Subcutaneous abdominal adipose tissue (tissue), 5 donors: ENCODE measurements around the gene GABBR2.
"Not testable (repeated sequence)": the region's sequence is repeated elsewhere in the genome, so short reads cannot be mapped to it uniquely, and the experiment has no call there.

ENCODE experiments used
- H3K27ac ChIP-seq: one replicate; pipeline ENCODE4 v1.7.0; 2013; ENCODE audit warnings: low read depth, mild to moderate bottlenecking, inconsistent platforms, low read length, moderate library complexity
- H3K27me3 ChIP-seq, 5 donors: one replicate each; pipeline ENCODE4 v1.7.0; 2013; ENCODE audit warnings: low read length in 5 of 5, inconsistent platforms in 1 of 5; ENCODE audit not compliant: control insufficient read depth in 5 of 5, insufficient read depth in 4 of 5
- H3K36me3 ChIP-seq, 5 donors: one replicate each; pipeline ENCODE4 v1.7.0; 2013; ENCODE audit warnings: low read length in 5 of 5; ENCODE audit not compliant: control insufficient read depth in 5 of 5, insufficient read depth in 5 of 5
- H3K4me1 ChIP-seq, 5 donors: one replicate each; pipeline ENCODE4 v1.7.0; 2013; ENCODE audit warnings: low read length in 5 of 5, mild to moderate bottlenecking in 3 of 5, moderate library complexity in 1 of 5; ENCODE audit not compliant: control insufficient read depth in 5 of 5, insufficient read depth in 5 of 5
- H3K4me3 ChIP-seq, 5 donors: one replicate each; pipeline ENCODE4 v1.7.0; 2013; ENCODE audit warnings: low read length in 5 of 5, low read depth in 1 of 5
- H3K9ac ChIP-seq, 5 donors: one replicate each; pipeline ENCODE4 v1.7.0; 2013; ENCODE audit warnings: low read length in 5 of 5, mild to moderate bottlenecking in 4 of 5, moderate library complexity in 3 of 5
- H3K9me3 ChIP-seq, 5 donors: one replicate each; pipeline ENCODE4 v1.7.0; 2013; ENCODE audit warnings: low read length in 5 of 5; ENCODE audit not compliant: control insufficient read depth in 5 of 5
- donor health status: healthy.
- donor health status: healthy.
- donor health status: healthy.
- donor health status: healthy.
- donor health status: healthy.

Gene GABBR2

GRCh38 chr9:98465799-98466198 is 242.9 kb downstream of the GABBR2 start:
- Histone ChIP-seq H3K27ac (no peak overlapping the region), H3K9me3 (peaks cover 0 to 22% (median 17%) of the 10 kb centered on the region in 5 donors), H3K27me3 (no peaks in the 10 kb centered on the region), H3K9ac (no peak overlapping the region), H3K36me3 (no peaks in the 10 kb centered on the region), H3K4me3 (no peak overlapping the region), H3K4me1 (no peaks in the 10 kb centered on the region)

- H3K27me3 ChIP-seq, H3K4me3 ChIP-seq, H3K9ac ChIP-seq, H3K4me1 ChIP-seq, H3K36me3 ChIP-seq, H3K27ac ChIP-seq: not testable (repeated sequence)
- peaks cover 0 to 32% (median 28%) of the 10 kb centered on the region in 5 donors for H3K9me3 ChIP-seq
Observed at GRCh38 chr9:98464156-98464690, 244.5 kb downstream of the GABBR2 start.

- Histone ChIP-seq H3K4me1 (no peaks in the 10 kb centered on the region), H3K4me3 (no peak overlapping the region), H3K9me3 (peaks cover 0 to 34% (median 32%) of the 10 kb centered on the region in 5 donors), H3K36me3 (no peaks in the 10 kb centered on the region), H3K27me3 (peaks cover 0 to 5% (median 3%) of the 10 kb centered on the region in 5 donors), H3K9ac (no peak overlapping the region), H3K27ac (no peak overlapping the region)
Observed at GRCh38 chr9:98462310-98462709, 246.4 kb downstream of the GABBR2 start.

- Histone ChIP-seq H3K9ac (no peak overlapping the region), H3K9me3 (peaks cover 0 to 34% (median 27%) of the 10 kb centered on the region in 5 donors), H3K36me3 (no peaks in the 10 kb centered on the region), H3K4me3 (no peak overlapping the region), H3K27me3 (peaks cover 3 to 10% (median 6%) of the 10 kb centered on the region in 5 donors), H3K4me1 (no peaks in the 10 kb centered on the region), H3K27ac (no peak overlapping the region)
Observed at GRCh38 chr9:98460704-98461103, 248.0 kb downstream of the GABBR2 start.

GRCh38 chr9:98457726-98458370 is 250.9 kb downstream of the GABBR2 start:
- Histone ChIP-seq H3K9ac (no peak overlapping the region), H3K27me3 (peaks cover 3 to 10% (median 6%) of the 10 kb centered on the region in 5 donors), H3K4me3 (no peak overlapping the region), H3K9me3 (peaks cover 0 to 34% (median 27%) of the 10 kb centered on the region in 5 donors), H3K36me3 (no peaks in the 10 kb centered on the region), H3K4me1 (no peaks in the 10 kb centered on the region), H3K27ac (no peak overlapping the region)

GRCh38 chr9:98456156-98456613 is 252.6 kb downstream of the GABBR2 start:
- Histone ChIP-seq H3K4me1 (no peaks in the 10 kb centered on the region), H3K4me3 (no peak overlapping the region), H3K9me3 (peaks cover 0 to 21% (median 14%) of the 10 kb centered on the region in 5 donors), H3K36me3 (no peaks in the 10 kb centered on the region), H3K9ac (no peak overlapping the region), H3K27me3 (peaks cover 3 to 10% (median 6%) of the 10 kb centered on the region in 5 donors), H3K27ac (no peak overlapping the region)

GRCh38 chr9:98455256-98456155 is 253.2 kb downstream of the GABBR2 start:
- H3K4me1 ChIP-seq: no peaks in the 10 kb centered on the region
- H3K36me3 ChIP-seq: no peaks in the 10 kb centered on the region
- H3K27me3 ChIP-seq: peaks cover 3 to 10% (median 6%) of the 10 kb centered on the region in 5 donors
- H3K9me3 ChIP-seq: peaks cover 0 to 14% (median 8%) of the 10 kb centered on the region in 5 donors
- H3K9ac ChIP-seq: no peak overlapping the region
- no peak overlapping the region for H3K4me3 ChIP-seq
- no peak overlapping the region for H3K27ac ChIP-seq

- Histone ChIP-seq H3K36me3 (no peaks in the 10 kb centered on the region), H3K9me3 (peaks cover 0 to 6% (median 4%) of the 10 kb centered on the region in 5 donors), H3K27me3 (peaks cover 4 to 7% (median 7%) of the 10 kb centered on the region in 5 donors), H3K4me3 (no peak overlapping the region), H3K9ac (no peak overlapping the region), H3K27ac (no peak overlapping the region), H3K4me1 (no peaks in the 10 kb centered on the region)
Observed at GRCh38 chr9:98453589-98454311, 255.0 kb downstream of the GABBR2 start.

GRCh38 chr9:98451576-98451975 is 257.2 kb downstream of the GABBR2 start:
- peaks cover 3 to 7% (median 4%) of the 10 kb centered on the region in 5 donors for H3K27me3 ChIP-seq
- H3K4me1 ChIP-seq: no peaks in the 10 kb centered on the region
- H3K9me3 ChIP-seq: peaks cover 0 to 6% (median 3%) of the 10 kb centered on the region in 5 donors
- H3K36me3 ChIP-seq: no peaks in the 10 kb centered on the region
- no peak overlapping the region for H3K4me3 ChIP-seq
- no peak overlapping the region for H3K9ac ChIP-seq
- no peak overlapping the region for H3K27ac ChIP-seq
